Measurements from ENCODE around the gene C10orf105. TPM values are rescaled to one million over a fixed set of nuclear protein-coding genes. Genes with fewer than 3 reads are reported as not detected.

C10orf105 gene
- polyA plus RNA-seq, 1 of the 3 experiments (the other 2 are of a cell fraction) = not detected

GRCh38 chr10:71711052-71711623, 8.4 kb downstream of the C10orf105 start:
- H3F3A ChIP-seq (replicated peaks; ENCODE audit: insufficient read depth) = no peaks in the 10 kb centered on the region
- no peaks in the 10 kb centered on the region for H3K36me3 ChIP-seq (replicated peaks in 1 of 2; ENCODE audit: control insufficient read depth in 1 of 2, insufficient read depth in 2 of 2, low read length in 1 of 2)
- CTCF ChIA-PET = interaction anchor here (0.6 to 14.1 kb wide), 6 partner anchors 13 to 315 kb away, joined by 3 to 195 read pairs (median 4); no protein-coding TSS in a partner anchor
- no peak for TF ChIP-seq FOXJ3 (CRISPR knock-in tag; IDR thresholded peaks at IDR 0.05)
- no peak for TF ChIP-seq RFX5 (IDR thresholded peaks at IDR 0.05; ENCODE audit: low read length)
- TF ChIP-seq SIN3A (IDR thresholded peaks at IDR 0.05; ENCODE audit: borderline replicate concordance, low read depth, low read length) = no peak
- TF ChIP-seq REST (IDR thresholded peaks at IDR 0.05; ENCODE audit: low read depth, low read length) = no peak
- no peak for TF ChIP-seq JUND (IDR thresholded peaks at IDR 0.05)
- no peak for TF ChIP-seq TAF1 (IDR thresholded peaks at IDR 0.05; ENCODE audit: borderline replicate concordance, low read depth, low read length)
- TF ChIP-seq FOXM1 (IDR thresholded peaks at IDR 0.05; ENCODE audit: low read depth) = no peak
- TF ChIP-seq, protein P1, sequence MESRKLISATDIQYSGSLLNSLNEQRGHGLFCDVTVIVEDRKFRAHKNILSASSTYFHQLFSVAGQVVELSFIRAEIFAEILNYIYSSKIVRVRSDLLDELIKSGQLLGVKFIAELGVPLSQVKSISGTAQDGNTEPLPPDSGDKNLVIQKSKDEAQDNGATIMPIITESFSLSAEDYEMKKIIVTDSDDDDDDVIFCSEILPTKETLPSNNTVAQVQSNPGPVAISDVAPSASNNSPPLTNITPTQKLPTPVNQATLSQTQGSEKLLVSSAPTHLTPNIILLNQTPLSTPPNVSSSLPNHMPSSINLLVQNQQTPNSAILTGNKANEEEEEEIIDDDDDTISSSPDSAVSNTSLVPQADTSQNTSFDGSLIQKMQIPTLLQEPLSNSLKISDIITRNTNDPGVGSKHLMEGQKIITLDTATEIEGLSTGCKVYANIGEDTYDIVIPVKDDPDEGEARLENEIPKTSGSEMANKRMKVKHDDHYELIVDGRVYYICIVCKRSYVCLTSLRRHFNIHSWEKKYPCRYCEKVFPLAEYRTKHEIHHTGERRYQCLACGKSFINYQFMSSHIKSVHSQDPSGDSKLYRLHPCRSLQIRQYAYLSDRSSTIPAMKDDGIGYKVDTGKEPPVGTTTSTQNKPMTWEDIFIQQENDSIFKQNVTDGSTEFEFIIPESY (IDR thresholded peaks at IDR 0.05; ENCODE audit: borderline replicate concordance, low read depth) = no peak
- TF ChIP-seq RCOR1 (IDR thresholded peaks at IDR 0.05; ENCODE audit: low read length) = no peak
- TF ChIP-seq MEF2A (IDR thresholded peaks at IDR 0.05; ENCODE audit: borderline replicate concordance, low read depth) = no peak
- TF ChIP-seq EP300 (IDR thresholded peaks at IDR 0.05; ENCODE audit: borderline replicate concordance in 1 of 2, low read depth in 1 of 2, low read length in 1 of 2) = no peak
- TF ChIP-seq, protein P2, sequence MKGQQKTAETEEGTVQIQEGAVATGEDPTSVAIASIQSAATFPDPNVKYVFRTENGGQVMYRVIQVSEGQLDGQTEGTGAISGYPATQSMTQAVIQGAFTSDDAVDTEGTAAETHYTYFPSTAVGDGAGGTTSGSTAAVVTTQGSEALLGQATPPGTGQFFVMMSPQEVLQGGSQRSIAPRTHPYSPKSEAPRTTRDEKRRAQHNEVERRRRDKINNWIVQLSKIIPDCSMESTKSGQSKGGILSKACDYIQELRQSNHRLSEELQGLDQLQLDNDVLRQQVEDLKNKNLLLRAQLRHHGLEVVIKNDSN (IDR thresholded peaks at IDR 0.05; ENCODE audit: borderline replicate concordance, low read depth) = no peak
- no peak for TF ChIP-seq CTCF (IDR thresholded peaks at IDR 0.05)
- no peak for TF ChIP-seq NFIC (IDR thresholded peaks at IDR 0.05; ENCODE audit: borderline replicate concordance)
- TF ChIP-seq USF2 (IDR thresholded peaks at IDR 0.05; ENCODE audit: borderline replicate concordance, low read depth, low read length) = no peak
- no peak for TF ChIP-seq SMC3 (IDR thresholded peaks at IDR 0.05; ENCODE audit: low read depth, low read length)
- no peak overlapping the region for H3K4me2 ChIP-seq
- H3K9ac ChIP-seq = no peak overlapping the region
- no peak overlapping the region for H2AFZ ChIP-seq (ENCODE audit: low read depth)
- H3K79me2 ChIP-seq (ENCODE audit: insufficient read depth) = no peaks in the 10 kb centered on the region
- no peaks in the 10 kb centered on the region for H3K9me3 ChIP-seq
- H3K27me3 ChIP-seq (ENCODE audit: insufficient read depth) = no peaks in the 10 kb centered on the region; the same call in 1 of the 2 replicates
- H4K20me1 ChIP-seq (ENCODE audit: insufficient read depth) = no peaks in the 10 kb centered on the region
- no peaks in the 10 kb centered on the region for H3K9me2 ChIP-seq
- WGBS (ENCODE audit: low lambda C conversion rate) = 58% methylated on average over 5 of the region's 6 CpGs
- POLR2A ChIA-PET = no interaction called here
- peaks cover 0 to 19% of the 10 kb centered on the region in 2 experiments; a peak in 1 of 4 replicates for H3K4me1 ChIP-seq (ENCODE audit: control insufficient read depth in 1 of 2, insufficient read depth in 2 of 2, low read depth in 1 of 2, low read length in 1 of 2)
- H3K4me3 ChIP-seq (ENCODE audit: low read depth in 2 of 2, low read length in 1 of 2) = no peak overlapping the region
- DNase-seq = no peak
- no peak overlapping the region for H3K27ac ChIP-seq (ENCODE audit: low read depth in 2 of 2, low read length in 1 of 2)
